KOPT-K1 (cell line): ENCODE measurements around the gene CASS4.

Source experiments
- H3K27ac ChIP-seq: fragments of 200-600 bp; sonication (generic); 2 replicates; pipeline ENCODE4 v1.5.1; 2016; ENCODE audit warnings: antibody characterized with exemption, mild to moderate bottlenecking, low read depth, low read length; ENCODE audit not compliant: poor library complexity, severe bottlenecking
- H3K36me3 ChIP-seq: fragments of 200-600 bp; sonication (generic); 2 replicates; pipeline ENCODE4 v1.5.1; 2017; ENCODE audit warnings: antibody characterized with exemption, mild to moderate bottlenecking, low read length, moderate library complexity; ENCODE audit not compliant: insufficient read depth
- H3K9me3 ChIP-seq: fragments of 200-600 bp; sonication (generic); 2 replicates; pipeline ENCODE4 v1.5.1; 2017; ENCODE audit warnings: antibody characterized with exemption, low read length, mild to moderate bottlenecking; ENCODE audit not compliant: insufficient read depth, poor library complexity, severe bottlenecking

Gene CASS4

GRCh38 chr20:56465997-56466396 is 53.9 kb downstream of the CASS4 start:
- Histone ChIP-seq H3K36me3 (peaks cover 9% of the 10 kb centered on the region; the same call in 1 of the 2 replicates), H3K27ac (no peak overlapping the region), H3K9me3 (no peaks in the 10 kb centered on the region)

GRCh38 chr20:56467968-56468315 is 55.9 kb downstream of the CASS4 start:
- H3K27ac ChIP-seq = peak overlapping the region; percentile 68
- H3K36me3 ChIP-seq = peaks cover 13% of the 10 kb centered on the region
- H3K9me3 ChIP-seq = no peaks in the 10 kb centered on the region

DNA sequence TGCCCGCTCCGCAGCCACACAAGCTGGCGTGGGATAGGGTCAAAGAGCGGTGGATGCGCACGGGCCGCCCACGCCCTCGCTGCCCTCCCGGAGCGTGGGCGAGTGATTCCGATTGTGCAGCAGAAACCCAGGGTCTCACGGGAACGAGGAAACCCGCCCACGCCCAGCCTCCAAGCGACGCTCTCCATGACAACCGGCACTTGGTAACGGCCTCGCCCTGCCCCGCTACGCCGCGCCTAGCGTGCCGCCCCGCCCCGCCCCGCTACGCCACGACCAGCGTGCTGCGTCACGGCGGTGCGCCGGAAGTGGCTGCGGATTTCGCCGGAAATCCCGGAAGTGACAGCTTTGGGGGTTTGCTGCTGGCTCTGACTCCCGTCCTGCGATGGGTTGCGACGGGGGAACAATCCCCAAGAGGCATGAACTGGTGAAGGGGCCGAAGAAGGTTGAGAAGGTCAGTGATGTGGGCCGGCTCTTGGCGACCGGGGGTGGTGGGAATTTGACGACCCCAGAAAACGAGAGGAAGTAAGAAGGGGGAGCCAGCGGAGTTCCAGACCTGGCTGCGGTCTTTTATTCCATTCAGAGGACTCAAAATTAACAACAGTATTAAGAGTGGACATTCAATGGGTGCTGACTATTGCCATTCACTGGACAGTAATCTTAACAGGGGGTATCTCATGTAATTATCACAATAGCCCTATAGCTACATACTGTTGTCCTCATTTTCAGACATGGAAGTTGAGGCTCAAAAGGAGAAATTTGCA is 56.4 kb downstream of the CASS4 start, which contains the start of gene RTF2:
Gene RTF2 (plus strand): TSS at position 312 of the 761 bp plus-strand sequence. CDS start 71 bp downstream, at position 383.
- Histone ChIP-seq H3K36me3 (peaks cover 19% of the 10 kb centered on the region), H3K9me3 (no peaks in the 10 kb centered on the region), H3K27ac (peak within 1 kb of the TSS; percentile 68)

DNA sequence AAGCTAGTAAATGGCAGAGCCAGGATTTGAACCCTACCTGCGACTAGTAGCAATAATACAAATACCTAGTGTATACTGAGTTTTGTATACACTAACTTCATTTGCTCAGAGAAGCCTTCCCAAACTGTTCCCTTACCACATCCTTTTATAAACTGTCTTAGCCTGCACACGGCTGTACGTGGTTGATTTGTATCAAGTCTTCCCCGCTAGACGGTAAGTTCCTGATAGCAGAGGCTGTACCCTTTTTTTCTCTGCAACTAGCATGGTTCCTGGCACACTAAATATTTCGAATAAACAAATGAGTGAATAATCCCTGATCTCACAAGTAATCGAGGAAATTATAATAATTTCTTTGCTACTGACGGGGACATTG is 57.0 kb downstream of the CASS4 start:
- Histone ChIP-seq H3K9me3 (no peaks in the 10 kb centered on the region), H3K36me3 (peaks cover 24% of the 10 kb centered on the region), H3K27ac (peak overlapping the region; percentile 68)

- Histone ChIP-seq H3K36me3 (peaks cover 90% of the 10 kb centered on the region), H3K27ac (no peak overlapping the region), H3K9me3 (no peaks in the 10 kb centered on the region)
Measured at GRCh38 chr20:56483970-56484369, 71.9 kb downstream of the CASS4 start.

- H3K9me3 ChIP-seq = no peaks in the 10 kb centered on the region
- peaks cover 89% of the 10 kb centered on the region for H3K36me3 ChIP-seq
- H3K27ac ChIP-seq = no peak overlapping the region
Measured at GRCh38 chr20:56487216-56487615, 75.2 kb downstream of the CASS4 start.

DNA sequence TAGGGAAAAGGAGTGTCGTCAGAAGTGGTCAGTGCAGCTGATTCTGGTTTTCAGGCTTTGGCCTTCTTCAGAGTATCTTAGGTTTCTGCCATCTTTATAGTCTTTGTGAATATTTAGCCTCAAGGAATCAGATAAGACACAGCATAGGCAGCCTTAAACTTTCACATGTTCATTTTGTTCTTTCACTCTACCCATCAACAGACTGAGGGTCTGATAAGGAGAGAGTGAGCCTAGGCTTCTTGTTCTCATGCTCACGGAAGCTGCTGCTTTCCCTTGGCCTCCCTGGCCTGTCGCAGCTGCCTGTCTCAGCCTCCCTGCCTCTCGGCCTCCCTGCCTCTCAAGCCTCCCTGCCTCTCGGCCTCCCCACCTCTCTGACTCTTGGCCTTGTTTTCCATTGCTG is 76.5 kb downstream of the CASS4 start:
- Histone ChIP-seq H3K27ac (no peak overlapping the region), H3K36me3 (peaks cover 84% of the 10 kb centered on the region)

GRCh38 chr20:56501116-56501515 is 89.1 kb downstream of the CASS4 start:
- H3K9me3 ChIP-seq = no peaks in the 10 kb centered on the region
- H3K36me3 ChIP-seq = peaks cover 26% of the 10 kb centered on the region
- H3K27ac ChIP-seq = no peak overlapping the region

More for the DNA sequence above, 76.5 kb downstream of the CASS4 start:
- H3K9me3 ChIP-seq = no peaks in the 10 kb centered on the region

DNA sequence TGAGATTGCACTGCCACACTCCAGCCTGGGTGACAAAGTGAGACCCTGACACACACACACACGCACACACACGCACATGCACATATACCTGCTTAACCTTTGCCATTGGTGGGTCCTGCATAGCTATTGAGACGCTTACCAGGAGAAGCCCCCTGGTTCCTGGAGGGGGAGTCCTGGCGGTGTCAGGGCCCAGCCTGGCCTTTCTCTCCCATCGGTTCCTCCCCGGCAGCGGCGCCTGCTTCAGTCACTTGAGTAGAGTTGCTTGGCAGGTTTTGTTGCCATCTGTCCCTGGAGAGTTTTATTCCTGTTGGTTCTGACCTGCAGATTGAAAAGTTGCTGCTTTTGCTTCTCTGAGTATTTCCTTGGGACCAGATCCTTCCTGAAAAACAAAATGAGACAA is 91.9 kb downstream of the CASS4 start:
- Histone ChIP-seq H3K36me3 (peaks cover 13% of the 10 kb centered on the region), H3K27ac (no peak overlapping the region), H3K9me3 (no peaks in the 10 kb centered on the region)

DNA sequence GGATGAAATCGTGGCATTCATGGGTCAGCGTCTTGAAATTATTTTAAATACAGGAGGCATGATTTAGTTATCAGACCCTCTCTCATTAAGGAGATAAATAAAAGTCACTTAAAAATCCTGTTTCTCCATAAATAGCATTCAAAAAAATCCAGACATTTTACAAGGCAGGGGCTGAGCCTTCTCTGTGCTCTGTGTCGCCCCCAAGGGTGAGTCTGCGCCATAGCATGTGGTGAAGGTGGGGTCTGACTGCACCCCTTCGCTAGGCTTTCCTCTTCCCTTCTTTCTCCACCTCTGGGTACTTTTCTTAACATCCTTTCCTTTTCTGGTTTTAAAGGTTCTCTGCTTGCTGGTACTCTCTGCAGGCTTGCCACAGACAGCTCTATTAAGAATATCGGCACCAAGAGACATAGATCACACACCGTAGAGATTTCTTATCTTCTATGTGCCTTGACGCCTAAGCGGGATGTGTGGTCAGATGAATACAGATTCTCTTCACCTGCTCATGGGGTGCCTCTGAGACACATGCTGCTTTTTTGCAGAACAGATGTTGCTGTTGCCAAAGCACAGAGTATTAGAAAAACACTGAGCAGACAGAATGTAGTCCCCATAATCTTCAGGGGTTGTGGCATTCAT is 92.4 kb downstream of the CASS4 start:
- H3K27ac ChIP-seq = no peak overlapping the region
- H3K36me3 ChIP-seq = peaks cover 13% of the 10 kb centered on the region
- H3K9me3 ChIP-seq = no peaks in the 10 kb centered on the region

DNA sequence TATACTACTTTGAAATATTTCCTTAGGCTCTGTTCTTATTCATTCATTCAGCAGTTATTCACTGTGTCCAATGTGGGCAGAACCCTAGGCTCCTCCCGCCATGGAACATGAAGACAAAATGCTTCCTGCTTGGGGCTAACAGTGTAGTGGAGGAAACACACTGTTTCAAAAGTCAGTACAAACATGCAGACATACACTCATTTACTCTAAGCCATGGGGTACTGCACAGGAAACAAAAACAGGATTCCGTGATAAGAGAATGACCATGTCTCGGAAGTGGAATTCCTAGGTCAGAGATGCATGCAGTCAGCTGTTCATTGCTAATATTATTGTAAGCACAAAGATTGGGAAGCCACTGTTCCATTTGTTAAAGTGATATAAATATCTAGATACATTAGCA is 94.0 kb downstream of the CASS4 start:
- H3K36me3 ChIP-seq = peaks cover 12% of the 10 kb centered on the region

More for the DNA sequence above, 94.0 kb downstream of the CASS4 start:
- H3K27ac ChIP-seq = no peak overlapping the region
- no peaks in the 10 kb centered on the region for H3K9me3 ChIP-seq
